Keratinocyte (primary cell): Measurements from ENCODE around the gene CCL20.

Experiments
- CTCF ChIP-seq, 3 experiments: IDR thresholded peaks in 1 of 3; conservative IDR thresholded peaks in 1 of 3; optimal IDR thresholded peaks in 1 of 3; 2 replicates in 2 of 3; 3 replicates in 1 of 3; pipeline versions ENCODE3 to v1.5.1; 2011; ENCODE audit warnings: low read length in 3 of 3, mild to moderate bottlenecking in 3 of 3, moderate library complexity in 2 of 3, control low read depth in 1 of 3, inconsistent platforms in 1 of 3; ENCODE audit not compliant: insufficient read depth in 2 of 3; ENCODE audit errors: extremely low read depth in 1 of 3
- EZH2 ChIP-seq: IDR thresholded peaks from one replicate; pipeline ENCODE4 v1.6.1; 2012; ENCODE audit warnings: inconsistent platforms, mild to moderate bottlenecking, low read length, moderate library complexity

- TF ChIP-seq CTCF (optimal IDR thresholded peaks at IDR 0.05 in 1 of 3, IDR thresholded peaks at IDR 0.05 in 1 of 3, conservative IDR thresholded peaks at IDR 0.05 in 1 of 3; ENCODE audit: extremely low read depth in 1 of 3, insufficient read depth in 2 of 3, low read length in 3 of 3) = no peak
- no peak for TF ChIP-seq EZH2
Observed at GRCh38 chr2:227780981-227781615, 32.5 kb upstream of the CCL20 start.
